IPS-20b (cell line): Measurements from ENCODE around the gene TRIM2.
A peak's percentile ranks its signal among the peaks of the same experiment; 100 is the strongest.

ENCODE experiments used
- H3K27ac ChIP-seq: one replicate; pipeline ENCODE4 v1.5.1; 2013; ENCODE audit warnings: low read length
- H3K27me3 ChIP-seq: 2 replicates; pipeline ENCODE4 v1.6.1; 2013; ENCODE audit warnings: mild to moderate bottlenecking, low read length, inconsistent platforms; ENCODE audit not compliant: insufficient read depth
- H3K36me3 ChIP-seq: 2 replicates; pipeline ENCODE4 v1.6.1; 2013; ENCODE audit warnings: low read depth, mild to moderate bottlenecking, inconsistent platforms, low read length, moderate library complexity; ENCODE audit not compliant: insufficient read depth
- H3K4me1 ChIP-seq: 2 replicates; pipeline ENCODE4 v1.6.1; 2013; ENCODE audit warnings: mild to moderate bottlenecking, control low read depth, inconsistent platforms, low read length, moderate library complexity; ENCODE audit not compliant: insufficient read depth
- H3K4me3 ChIP-seq: 2 replicates; pipeline ENCODE4 v1.5.1; 2013; ENCODE audit warnings: mild to moderate bottlenecking, low read length, inconsistent platforms
- H3K9ac ChIP-seq: 2 replicates; pipeline ENCODE4 v1.6.1; 2013; ENCODE audit warnings: low read depth, mild to moderate bottlenecking, inconsistent platforms, low read length, moderate library complexity
- H3K9me3 ChIP-seq: 2 replicates; pipeline ENCODE4 v1.6.1; 2013; ENCODE audit warnings: mild to moderate bottlenecking, low read depth, low read length, inconsistent platforms; ENCODE audit not compliant: insufficient read depth

The TRIM2 gene

GRCh38 chr4:153345012-153345981, 141.1 kb downstream of the TRIM2 start:
- peak overlapping the region; percentile 80 for H3K4me3 ChIP-seq
- peaks cover 11% of the 10 kb centered on the region; the same call in 1 of the 2 replicates for H3K4me1 ChIP-seq
- H3K9me3 ChIP-seq = no peaks in the 10 kb centered on the region
- H3K9ac ChIP-seq = peak overlapping the region; percentile 95
- H3K27ac ChIP-seq = peak overlapping the region; percentile 79
- no peaks in the 10 kb centered on the region for H3K27me3 ChIP-seq
- H3K36me3 ChIP-seq = peaks cover 8% of the 10 kb centered on the region

DNA sequence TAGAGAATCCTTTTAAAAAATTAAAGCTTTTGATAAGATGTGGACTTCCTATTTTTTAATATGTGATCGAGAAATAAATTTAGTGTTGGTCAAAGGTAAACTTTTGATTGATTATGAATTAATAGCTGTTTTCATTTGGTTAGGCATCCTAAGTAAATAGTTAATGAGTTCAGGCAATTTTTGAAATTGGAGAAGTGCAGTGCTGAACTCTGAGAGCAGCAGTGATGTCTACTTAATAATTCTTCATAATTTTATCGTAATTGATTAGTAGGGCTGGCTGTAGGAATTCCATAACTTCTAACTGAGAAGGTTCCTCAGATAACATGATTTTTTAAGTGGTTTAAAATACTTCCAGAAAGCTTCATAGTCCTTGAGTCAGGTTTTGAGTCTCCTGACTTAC, 141.8 kb downstream of the TRIM2 start:
- Histone ChIP-seq H3K4me3 (peak overlapping the region; percentile 80), H3K4me1 (peaks cover 11% of the 10 kb centered on the region; the same call in 1 of the 2 replicates), H3K27me3 (no peaks in the 10 kb centered on the region), H3K9ac (peak overlapping the region; percentile 95; the same call in 1 of the 2 replicates), H3K27ac (no peak overlapping the region), H3K36me3 (peaks cover 10% of the 10 kb centered on the region), H3K9me3 (no peaks in the 10 kb centered on the region)

DNA sequence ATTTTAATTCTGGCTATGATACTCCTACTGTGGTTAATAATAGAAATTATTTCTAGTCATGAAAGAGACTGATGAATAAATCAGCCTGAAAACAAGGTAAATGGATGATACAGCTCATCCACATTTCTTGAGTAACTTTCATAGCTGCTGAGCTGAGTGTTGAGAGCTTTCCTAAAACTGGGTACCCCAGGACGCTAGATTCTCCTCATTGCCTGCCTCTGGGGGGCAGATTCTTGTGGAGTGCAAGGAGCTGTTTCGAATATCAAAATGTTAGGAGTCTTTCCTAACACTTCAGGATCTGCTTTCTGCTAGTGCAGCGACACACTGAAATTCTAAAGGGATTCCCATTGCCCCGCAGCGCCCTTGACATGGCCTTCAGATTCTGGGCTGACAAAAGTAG, 142.3 kb downstream of the TRIM2 start:
- H3K27me3 ChIP-seq = no peaks in the 10 kb centered on the region
- H3K27ac ChIP-seq = no peak overlapping the region
- H3K36me3 ChIP-seq = peaks cover 10% of the 10 kb centered on the region
- peak overlapping the region; percentile 34; the same call in 1 of the 2 replicates for H3K9ac ChIP-seq
- peaks cover 11% of the 10 kb centered on the region; the same call in 1 of the 2 replicates for H3K4me1 ChIP-seq
- H3K4me3 ChIP-seq = peak overlapping the region; percentile 80
- H3K9me3 ChIP-seq = no peaks in the 10 kb centered on the region

- no peak overlapping the region for H3K27ac ChIP-seq
- peaks cover 11% of the 10 kb centered on the region; the same call in 1 of the 2 replicates for H3K4me1 ChIP-seq
- H3K9me3 ChIP-seq = no peaks in the 10 kb centered on the region
- no peaks in the 10 kb centered on the region for H3K27me3 ChIP-seq
- peak overlapping the region; percentile 34; the same call in 1 of the 2 replicates for H3K9ac ChIP-seq
- peak overlapping the region; percentile 80; the same call in 1 of the 2 replicates for H3K4me3 ChIP-seq
- H3K36me3 ChIP-seq = peaks cover 15% of the 10 kb centered on the region
These were observed 142.9 kb downstream of the TRIM2 start for GRCh38 chr4:153347117-153347516.

- Histone ChIP-seq H3K27ac (no peak overlapping the region), H3K36me3 (peaks cover 23% of the 10 kb centered on the region), H3K9me3 (no peaks in the 10 kb centered on the region)
These were observed 143.8 kb downstream of the TRIM2 start for GRCh38 chr4:153348006-153348405.

DNA sequence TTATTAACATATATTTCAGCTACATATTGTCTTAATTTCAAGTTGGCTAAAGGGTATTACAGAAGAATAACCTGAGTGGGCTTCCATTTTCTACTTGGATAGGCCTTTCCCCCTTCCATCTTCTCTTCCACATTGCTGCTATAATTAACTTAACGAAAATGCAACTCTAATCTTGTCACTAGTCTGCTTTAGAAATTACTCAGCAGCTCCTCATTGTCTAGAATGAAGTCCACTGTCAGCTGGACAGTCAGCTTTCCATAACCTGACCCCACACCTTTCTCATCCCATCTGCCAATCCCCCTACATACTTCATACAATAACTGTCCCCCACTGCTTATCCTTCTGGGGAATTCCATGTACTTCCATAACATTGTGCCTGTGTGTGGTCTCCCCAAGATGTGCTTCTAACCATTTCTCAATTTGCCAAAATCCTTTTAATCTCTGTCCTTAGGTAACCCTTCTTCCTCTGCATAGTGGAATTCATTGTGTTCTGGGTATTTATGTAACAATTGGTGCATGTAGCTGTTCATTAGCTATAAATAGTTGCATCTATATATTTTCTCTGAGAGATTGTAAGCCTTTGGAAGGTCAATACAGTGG, 145.1 kb downstream of the TRIM2 start:
- Histone ChIP-seq H3K9ac (no peak overlapping the region), H3K9me3 (no peaks in the 10 kb centered on the region), H3K4me3 (no peak overlapping the region), H3K4me1 (peaks cover 11% of the 10 kb centered on the region; the same call in 1 of the 2 replicates), H3K36me3 (peaks cover 23% of the 10 kb centered on the region), H3K27me3 (no peaks in the 10 kb centered on the region), H3K27ac (no peak overlapping the region)

More at GRCh38 chr4:153348006-153348405, 143.8 kb downstream of the TRIM2 start:
- peaks cover 11% of the 10 kb centered on the region; the same call in 1 of the 2 replicates for H3K4me1 ChIP-seq
- no peak overlapping the region for H3K4me3 ChIP-seq
- H3K9ac ChIP-seq = no peak overlapping the region
- H3K27me3 ChIP-seq = no peaks in the 10 kb centered on the region

GRCh38 chr4:153362184-153362583, 157.9 kb downstream of the TRIM2 start:
- no peaks in the 10 kb centered on the region for H3K4me1 ChIP-seq
- H3K9ac ChIP-seq = no peak overlapping the region
- H3K36me3 ChIP-seq = peaks cover 63% of the 10 kb centered on the region
- H3K27ac ChIP-seq = no peak overlapping the region
- H3K4me3 ChIP-seq = no peak overlapping the region
- no peaks in the 10 kb centered on the region for H3K9me3 ChIP-seq
- no peaks in the 10 kb centered on the region for H3K27me3 ChIP-seq

GRCh38 chr4:153364061-153364460, 159.8 kb downstream of the TRIM2 start:
- H3K9ac ChIP-seq = no peak overlapping the region
- H3K9me3 ChIP-seq = no peaks in the 10 kb centered on the region
- no peak overlapping the region for H3K27ac ChIP-seq
- H3K4me1 ChIP-seq = no peaks in the 10 kb centered on the region
- no peaks in the 10 kb centered on the region for H3K27me3 ChIP-seq
- peaks cover 63% of the 10 kb centered on the region for H3K36me3 ChIP-seq
- H3K4me3 ChIP-seq = no peak overlapping the region

- no peak overlapping the region for H3K27ac ChIP-seq
- no peak overlapping the region for H3K4me3 ChIP-seq
- peaks cover 63% of the 10 kb centered on the region for H3K36me3 ChIP-seq
- H3K9ac ChIP-seq = no peak overlapping the region
- H3K27me3 ChIP-seq = no peaks in the 10 kb centered on the region
- H3K4me1 ChIP-seq = no peaks in the 10 kb centered on the region
- no peaks in the 10 kb centered on the region for H3K9me3 ChIP-seq
These were observed 160.8 kb downstream of the TRIM2 start for GRCh38 chr4:153365003-153365402.

DNA sequence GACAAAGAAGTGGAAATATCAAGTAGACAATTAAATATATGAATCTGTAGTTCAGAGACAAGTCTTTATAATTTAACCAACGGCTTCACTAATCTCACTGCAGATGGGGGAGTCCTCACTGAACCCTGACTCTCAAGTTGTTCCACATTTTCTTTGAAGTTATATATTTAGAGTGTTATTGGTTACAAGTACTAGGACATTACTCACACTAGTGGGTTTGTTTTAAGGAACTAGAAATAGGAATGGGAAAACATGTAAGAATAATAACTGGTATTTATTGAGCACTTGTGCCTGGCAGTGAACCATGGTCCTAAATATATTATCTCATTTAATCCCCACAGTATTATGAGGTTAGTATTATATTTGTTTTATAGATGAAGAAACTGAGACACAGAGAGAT, 162.2 kb downstream of the TRIM2 start:
- Histone ChIP-seq H3K9ac (no peak overlapping the region), H3K27me3 (no peaks in the 10 kb centered on the region), H3K27ac (no peak overlapping the region), H3K36me3 (peaks cover 68% of the 10 kb centered on the region), H3K4me1 (no peaks in the 10 kb centered on the region), H3K9me3 (no peaks in the 10 kb centered on the region), H3K4me3 (no peak overlapping the region)

DNA sequence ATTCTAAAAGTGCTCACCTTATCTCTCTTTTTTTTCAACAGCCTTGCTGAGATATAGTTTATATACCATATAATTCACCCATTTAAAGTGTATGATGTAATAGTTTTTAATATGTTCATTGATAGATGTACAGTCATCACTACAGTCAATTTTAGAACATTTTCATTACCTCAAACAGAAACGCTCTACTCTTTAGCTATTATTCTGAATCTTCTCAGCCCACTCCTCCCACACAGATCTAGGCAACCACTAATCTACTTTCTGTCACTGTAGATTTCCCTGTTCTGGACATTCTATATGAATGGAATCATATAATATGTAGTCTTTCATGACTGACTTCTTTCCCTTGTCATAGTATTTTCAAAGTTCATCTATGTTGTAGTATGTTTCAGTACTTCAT, 162.8 kb downstream of the TRIM2 start:
- Histone ChIP-seq H3K36me3 (peaks cover 70% of the 10 kb centered on the region), H3K27me3 (no peaks in the 10 kb centered on the region), H3K9me3 (no peaks in the 10 kb centered on the region), H3K4me1 (no peaks in the 10 kb centered on the region), H3K4me3 (no peak overlapping the region), H3K9ac (no peak overlapping the region), H3K27ac (no peak overlapping the region)
